MM.1S (cell line): ENCODE results near the gene KCNT1.

Experiments
- DNase-seq: peaks from one replicate; pipeline ENCODE4 v3.0.0-alpha.2; 2015
- H2AFZ ChIP-seq: fragments of 300-600 bp; sonication (generic); 2 replicates; pipeline ENCODE4 v1.6.0; 2016; ENCODE audit warnings: antibody characterized with exemption, low read length
- H3F3A ChIP-seq: fragments of 300-600 bp; sonication (generic); 2 replicates; pipeline ENCODE4 v1.6.1; 2016; ENCODE audit warnings: mild to moderate bottlenecking, antibody characterized with exemption, low read length, moderate library complexity, mixed read lengths; ENCODE audit not compliant: insufficient read depth
- H3K27ac ChIP-seq: fragments of 300-600 bp; sonication (generic); 2 replicates; pipeline ENCODE4 v1.5.1; 2016; ENCODE audit warnings: mild to moderate bottlenecking, low read length
- H3K27me3 ChIP-seq: fragments of 300-600 bp; sonication (generic); replicated peaks from 2 replicates; pipeline ENCODE4 v1.6.0; 2016; ENCODE audit warnings: low read length; ENCODE audit not compliant: insufficient read depth
- H3K36me3 ChIP-seq: fragments of 300-600 bp; sonication (generic); replicated peaks from 2 replicates; pipeline ENCODE4 v1.6.1; 2016; ENCODE audit warnings: mild to moderate bottlenecking, low read length, mixed read lengths; ENCODE audit not compliant: insufficient read depth
- H3K4me1 ChIP-seq: fragments of 300-600 bp; sonication (generic); 2 replicates; pipeline ENCODE4 v1.6.1; 2016; ENCODE audit warnings: low read length, mixed read lengths
- H3K4me2 ChIP-seq: fragments of 300-600 bp; sonication (generic); 2 replicates; pipeline ENCODE4 v1.6.0; 2016; ENCODE audit warnings: low read depth, low read length
- H3K4me3 ChIP-seq: fragments of 300-600 bp; sonication (generic); 2 replicates; pipeline ENCODE4 v1.5.1; 2016; ENCODE audit warnings: low read length, mixed read lengths
- H3K79me2 ChIP-seq: fragments of 300-600 bp; sonication (generic); 2 replicates; pipeline ENCODE4 v1.6.1; 2016; ENCODE audit warnings: mixed run types, low read length, mixed read lengths
- H3K9ac ChIP-seq: fragments of 300-600 bp; sonication (generic); 2 replicates; pipeline ENCODE4 v1.6.1; 2016; ENCODE audit warnings: low read length, mixed read lengths
- H3K9me2 ChIP-seq: fragments of 300-600 bp; sonication (generic); replicated peaks from 2 replicates; pipeline ENCODE4 v1.6.1; 2016; ENCODE audit warnings: mild to moderate bottlenecking, low read length, mixed read lengths; ENCODE audit not compliant: insufficient read depth
- H3K9me3 ChIP-seq: fragments of 300-600 bp; sonication (generic); replicated peaks from 2 replicates; pipeline ENCODE4 v1.6.1; 2016; ENCODE audit warnings: mild to moderate bottlenecking, low read length, mixed read lengths; ENCODE audit not compliant: insufficient read depth
- H4K20me1 ChIP-seq: fragments of 300-600 bp; sonication (generic); 2 replicates; pipeline ENCODE4 v1.6.1; 2016; ENCODE audit warnings: mild to moderate bottlenecking, low read length, moderate library complexity, mixed read lengths; ENCODE audit not compliant: insufficient read depth
- EZH2 ChIP-seq: fragments of 300-600 bp; sonication (generic); optimal IDR thresholded peaks from 2 replicates; pipeline ENCODE3; 2017; ENCODE audit warnings: low read depth, mild to moderate bottlenecking, antibody characterized with exemption, low read length, mixed read lengths
- EZH2phosphoT487 ChIP-seq: fragments of 300-600 bp; sonication (generic); IDR thresholded peaks from 2 replicates; pipeline ENCODE4 v1.6.1; 2018; ENCODE audit warnings: antibody characterized with exemption, low read length
- TF ChIP-seq, protein P1 (sequence below): fragments of 300-600 bp; sonication (generic); IDR thresholded peaks from 2 replicates; pipeline ENCODE4 v1.5.1; 2016; ENCODE audit warnings: antibody characterized with exemption, low read length, mixed read lengths

The KCNT1 gene

DNA sequence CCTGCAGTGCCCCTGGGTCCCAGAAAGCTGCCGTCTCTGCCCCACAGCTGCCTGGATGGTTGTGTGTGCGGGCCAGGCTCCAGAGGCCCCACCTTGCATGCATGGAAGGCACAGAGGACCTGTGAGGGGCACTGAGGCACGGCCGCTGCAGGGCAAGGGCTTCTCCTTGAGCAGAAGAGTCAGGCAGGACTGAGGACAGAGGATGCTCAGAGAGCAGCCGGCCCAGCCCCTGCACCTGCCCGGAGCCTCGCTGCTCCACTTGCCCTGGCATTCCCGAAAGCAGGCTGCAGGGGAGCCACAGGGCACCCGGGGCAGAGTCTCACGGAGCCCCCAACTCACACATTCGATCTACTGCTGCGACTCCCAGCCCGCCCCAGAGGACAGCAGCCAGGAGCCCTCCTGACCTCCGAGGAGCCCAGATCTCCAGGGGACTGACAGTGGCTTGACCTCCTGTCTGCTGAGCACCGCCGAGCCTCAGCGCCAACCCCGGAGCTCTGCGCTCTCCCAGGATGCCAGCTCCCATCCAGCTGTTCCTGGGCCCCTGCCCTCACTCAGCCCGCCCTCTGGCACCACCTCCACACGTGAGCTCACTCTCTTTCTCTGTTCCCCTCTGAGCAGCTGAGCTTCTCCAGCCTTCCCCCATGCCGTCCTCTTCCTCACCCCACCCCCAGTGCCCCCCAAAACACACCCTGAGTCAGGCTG, 95.0 kb downstream of the KCNT1 start:
- Histone ChIP-seq H3K9ac (no peak overlapping the region), H3K27me3 (peaks cover 57% of the 10 kb centered on the region), H2AFZ (no peak overlapping the region), H3K36me3 (no peaks in the 10 kb centered on the region), H3K4me2 (no peak overlapping the region), H3K9me3 (no peaks in the 10 kb centered on the region), H3F3A (no peaks in the 10 kb centered on the region), H3K27ac (no peak overlapping the region), H3K4me3 (no peak overlapping the region), H3K79me2 (no peaks in the 10 kb centered on the region), H3K4me1 (no peaks in the 10 kb centered on the region), H4K20me1 (no peaks in the 10 kb centered on the region), H3K9me2 (no peaks in the 10 kb centered on the region)
- TF ChIP-seq EZH2, result no peak
- TF ChIP-seq, protein P1, sequence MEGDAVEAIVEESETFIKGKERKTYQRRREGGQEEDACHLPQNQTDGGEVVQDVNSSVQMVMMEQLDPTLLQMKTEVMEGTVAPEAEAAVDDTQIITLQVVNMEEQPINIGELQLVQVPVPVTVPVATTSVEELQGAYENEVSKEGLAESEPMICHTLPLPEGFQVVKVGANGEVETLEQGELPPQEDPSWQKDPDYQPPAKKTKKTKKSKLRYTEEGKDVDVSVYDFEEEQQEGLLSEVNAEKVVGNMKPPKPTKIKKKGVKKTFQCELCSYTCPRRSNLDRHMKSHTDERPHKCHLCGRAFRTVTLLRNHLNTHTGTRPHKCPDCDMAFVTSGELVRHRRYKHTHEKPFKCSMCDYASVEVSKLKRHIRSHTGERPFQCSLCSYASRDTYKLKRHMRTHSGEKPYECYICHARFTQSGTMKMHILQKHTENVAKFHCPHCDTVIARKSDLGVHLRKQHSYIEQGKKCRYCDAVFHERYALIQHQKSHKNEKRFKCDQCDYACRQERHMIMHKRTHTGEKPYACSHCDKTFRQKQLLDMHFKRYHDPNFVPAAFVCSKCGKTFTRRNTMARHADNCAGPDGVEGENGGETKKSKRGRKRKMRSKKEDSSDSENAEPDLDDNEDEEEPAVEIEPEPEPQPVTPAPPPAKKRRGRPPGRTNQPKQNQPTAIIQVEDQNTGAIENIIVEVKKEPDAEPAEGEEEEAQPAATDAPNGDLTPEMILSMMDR, result no peak
- no peak for TF ChIP-seq EZH2phosphoT487
- DNase-seq, result no peak

DNA sequence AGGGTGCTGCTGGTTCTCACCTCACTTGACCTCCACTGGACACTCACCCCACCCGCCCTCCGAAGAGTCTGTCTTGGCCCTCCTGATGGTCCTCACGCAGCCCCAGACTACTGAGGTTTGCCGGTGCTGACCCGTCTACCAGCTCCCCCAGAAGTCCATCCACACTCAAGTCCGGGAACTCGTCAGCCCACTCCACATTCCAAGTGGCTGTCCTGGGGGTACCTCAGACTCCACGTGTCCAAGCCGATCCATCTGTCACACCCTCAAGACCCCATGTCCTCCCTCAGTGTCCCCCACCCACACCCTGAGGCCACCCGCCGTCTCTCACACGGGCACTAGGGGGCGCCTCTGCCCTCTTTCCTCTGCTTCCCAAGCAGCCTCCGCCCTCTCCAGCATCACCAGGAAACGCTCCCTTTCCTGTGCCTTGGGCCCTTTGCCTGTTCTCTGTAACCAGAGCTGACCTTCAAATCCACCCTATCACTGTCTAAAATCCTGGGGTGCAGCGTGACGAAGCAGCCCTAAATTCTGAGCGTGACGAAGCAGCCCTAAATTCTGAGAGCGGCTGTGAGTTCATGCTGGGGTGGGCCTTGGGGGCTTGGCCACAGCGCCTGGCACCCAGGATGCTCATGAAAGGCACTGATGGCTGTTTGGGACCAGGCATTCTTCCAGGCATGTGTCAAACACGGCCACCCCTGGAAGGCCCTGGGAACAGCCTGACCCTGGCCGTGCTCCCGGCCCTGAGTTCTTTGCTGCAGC, 95.7 kb downstream of the KCNT1 start:
- Histone ChIP-seq H3K4me1 (no peaks in the 10 kb centered on the region), H2AFZ (no peak overlapping the region), H3K4me2 (no peak overlapping the region), H3K9me3 (no peaks in the 10 kb centered on the region), H3K27me3 (peaks cover 49% of the 10 kb centered on the region), H4K20me1 (no peaks in the 10 kb centered on the region), H3F3A (no peaks in the 10 kb centered on the region), H3K9me2 (no peaks in the 10 kb centered on the region), H3K9ac (no peak overlapping the region), H3K27ac (no peak overlapping the region), H3K36me3 (no peaks in the 10 kb centered on the region), H3K4me3 (no peak overlapping the region), H3K79me2 (no peaks in the 10 kb centered on the region)
- DNase-seq, result no peak
- no peak for TF ChIP-seq EZH2
- TF ChIP-seq, protein P1, result peak; percentile 57

DNA sequence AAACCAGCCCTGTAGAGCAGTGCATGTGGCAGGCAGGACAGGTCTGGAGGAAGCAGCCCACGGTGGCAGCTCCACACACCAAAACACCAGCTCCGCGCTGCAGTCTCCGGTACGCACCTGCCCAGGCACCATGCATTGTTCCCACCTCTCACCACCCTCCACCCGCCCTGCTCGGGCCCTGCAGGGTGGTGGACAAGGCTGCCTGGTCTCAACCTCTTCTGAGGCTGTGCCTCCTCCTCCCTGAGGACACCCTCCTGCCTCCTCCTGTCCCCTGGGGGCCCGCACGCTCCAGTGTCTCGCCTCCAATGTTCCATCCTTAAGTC, 96.2 kb downstream of the KCNT1 start:
- Histone ChIP-seq H2AFZ (no peak overlapping the region), H3F3A (no peaks in the 10 kb centered on the region), H3K27ac (no peak overlapping the region), H3K79me2 (no peaks in the 10 kb centered on the region), H3K27me3 (peaks cover 44% of the 10 kb centered on the region), H3K9ac (no peak overlapping the region), H3K9me3 (no peaks in the 10 kb centered on the region), H3K36me3 (no peaks in the 10 kb centered on the region), H4K20me1 (no peaks in the 10 kb centered on the region), H3K9me2 (no peaks in the 10 kb centered on the region), H3K4me3 (no peak overlapping the region), H3K4me1 (no peaks in the 10 kb centered on the region), H3K4me2 (no peak overlapping the region)
- TF ChIP-seq, protein P1, result no peak
- TF ChIP-seq EZH2, result no peak
- no peak for TF ChIP-seq EZH2phosphoT487
- no peak for DNase-seq
